Astrocyte (in vitro differentiated cells and primary cell): ENCODE results near the gene DNASE1L2. TPM values are rescaled to one million over a fixed set of nuclear protein-coding genes. Genes with fewer than 3 reads are reported as not detected.

Experiments
- DNase-seq: peaks from one replicate; pipeline ENCODE4 v3.0.0-alpha.2; 2010; ENCODE audit warnings: low read depth
- FAIRE-seq: peaks from 2 replicates; lab custom pipeline; 2011; peaks lifted over from hg19 to GRCh38; lab: Jason Lieb, UNC
- H2AFZ ChIP-seq: 2 replicates; pipeline ENCODE4 v1.6.0; 2012; ENCODE audit warnings: low read depth, low read length, inconsistent platforms
- H3K27ac ChIP-seq: 2 replicates; pipeline ENCODE4 v1.5.1; 2011; ENCODE audit warnings: low read depth, low read length, inconsistent platforms
- H3K27me3 ChIP-seq: 2 replicates; pipeline ENCODE4 v1.6.0; 2011; ENCODE audit warnings: low read length, inconsistent platforms; ENCODE audit not compliant: insufficient read depth
- H3K36me3 ChIP-seq: 2 replicates; pipeline ENCODE4 v1.5.1; 2011; ENCODE audit warnings: low read length, inconsistent platforms; ENCODE audit not compliant: insufficient read depth
- H3K4me1 ChIP-seq: 2 replicates; pipeline ENCODE4 v1.5.1; 2011; ENCODE audit warnings: low read length, inconsistent platforms; ENCODE audit not compliant: insufficient read depth
- H3K4me2 ChIP-seq: 2 replicates; pipeline ENCODE4 v1.6.0; 2012; ENCODE audit warnings: low read length, inconsistent platforms
- H3K4me3 ChIP-seq: 2 replicates; pipeline ENCODE4 v1.5.1; 2011; ENCODE audit warnings: low read depth, mild to moderate bottlenecking, low read length, inconsistent platforms; ENCODE audit not compliant: insufficient read depth
- H3K79me2 ChIP-seq: 2 replicates; pipeline ENCODE4 v1.6.0; 2012; ENCODE audit warnings: mild to moderate bottlenecking, low read length, inconsistent platforms; ENCODE audit not compliant: insufficient read depth
- H3K9ac ChIP-seq: 2 replicates; pipeline ENCODE4 v1.6.0; 2012; ENCODE audit warnings: mild to moderate bottlenecking, low read length, inconsistent platforms
- H3K9me3 ChIP-seq: 2 replicates; pipeline ENCODE4 v1.5.1; 2012; ENCODE audit warnings: low read depth, mild to moderate bottlenecking, low read length, inconsistent platforms; ENCODE audit not compliant: insufficient read depth
- H4K20me1 ChIP-seq: 2 replicates; pipeline ENCODE4 v1.6.0; 2012; ENCODE audit warnings: low read length, inconsistent platforms; ENCODE audit not compliant: insufficient read depth
- H3K27ac Mint-ChIP-seq: one replicate; pipeline ENCODE4 v1.8.0; 2021; ENCODE audit warnings: mild to moderate bottlenecking, mixed read lengths; ENCODE audit not compliant: unreplicated experiment
- H3K27me3 Mint-ChIP-seq: one replicate; pipeline ENCODE4 v1.8.0; 2021; ENCODE audit warnings: low read depth, mixed read lengths; ENCODE audit not compliant: unreplicated experiment
- H3K36me3 Mint-ChIP-seq: one replicate; pipeline ENCODE4 v1.8.0; 2021; ENCODE audit warnings: low read depth, mixed read lengths; ENCODE audit not compliant: unreplicated experiment
- H3K4me1 Mint-ChIP-seq: one replicate; pipeline ENCODE4 v1.8.0; 2021; ENCODE audit warnings: low read depth, mixed read lengths; ENCODE audit not compliant: unreplicated experiment
- H3K4me3 Mint-ChIP-seq: one replicate; pipeline ENCODE4 v1.8.0; 2021; ENCODE audit warnings: mild to moderate bottlenecking, moderate library complexity, mixed read lengths; ENCODE audit not compliant: unreplicated experiment
- H3K9me3 Mint-ChIP-seq: one replicate; pipeline ENCODE4 v1.8.0; 2021; ENCODE audit warnings: mild to moderate bottlenecking, mixed read lengths; ENCODE audit not compliant: unreplicated experiment
- EZH2 ChIP-seq: IDR thresholded peaks from 2 replicates; pipeline ENCODE4 v1.6.1; 2012; ENCODE audit warnings: mild to moderate bottlenecking, low read length, inconsistent platforms; ENCODE audit not compliant: insufficient read depth
- total RNA-seq: library from RNA; stranded (reverse); gene quantifications from 2 replicates; pipeline ENCODE4 v1.2.1, GENCODE V29; 2021
- TF ChIP-seq, protein P1 (sequence below): IDR thresholded peaks from 2 replicates; pipeline ENCODE4 v1.5.1; 2011; ENCODE audit warnings: low read depth, mild to moderate bottlenecking, inconsistent platforms, low read length, moderate library complexity; ENCODE audit not compliant: insufficient read depth

DNASE1L2 gene
- total RNA-seq, 1 donor from 2014 or later, result 1.3 TPM

DNA sequence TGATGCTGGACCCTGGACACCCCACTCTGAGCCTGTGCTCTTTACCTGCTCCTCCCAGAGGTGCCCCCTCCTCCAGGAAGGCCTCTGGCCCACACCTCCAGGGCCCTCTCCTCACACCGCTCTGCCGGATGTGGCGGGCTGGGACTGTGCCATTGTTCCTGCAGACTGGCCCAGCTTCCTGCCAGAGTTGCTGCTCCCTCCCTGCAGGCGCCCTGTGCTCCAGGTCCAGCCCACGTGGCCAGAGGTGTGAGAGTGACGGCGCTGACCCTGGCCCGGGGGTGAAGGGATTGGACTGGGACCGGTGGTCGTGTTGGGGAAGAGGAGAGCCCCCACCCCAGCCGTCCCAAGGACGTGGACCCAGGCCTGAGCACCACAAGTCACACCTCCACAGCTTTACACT lies 7.2 kb upstream of the DNASE1L2 start:
- Mint-ChIP-seq H3K36me3 (peaks cover 6% of the 10 kb centered on the region), H3K27ac (no peak overlapping the region), H3K27me3 (no peaks in the 10 kb centered on the region), H3K4me1 (peaks cover 7% of the 10 kb centered on the region), H3K9me3 (no peaks in the 10 kb centered on the region), H3K4me3 (no peak overlapping the region)
- Histone ChIP-seq H4K20me1 (peaks cover 72% of the 10 kb centered on the region), H3K36me3 (peaks cover 4% of the 10 kb centered on the region), H3K79me2 (peaks cover 46% of the 10 kb centered on the region), H3K4me3 (no peak overlapping the region), H3K4me1 (peaks cover 9% of the 10 kb centered on the region), H3K9me3 (no peaks in the 10 kb centered on the region), H3K4me2 (no peak overlapping the region), H3K27ac (no peak overlapping the region), H2AFZ (no peak overlapping the region), H3K27me3 (no peaks in the 10 kb centered on the region), H3K9ac (no peak overlapping the region)
- no peak for FAIRE-seq
- TF ChIP-seq EZH2, result no peak
- TF ChIP-seq, protein P1, sequence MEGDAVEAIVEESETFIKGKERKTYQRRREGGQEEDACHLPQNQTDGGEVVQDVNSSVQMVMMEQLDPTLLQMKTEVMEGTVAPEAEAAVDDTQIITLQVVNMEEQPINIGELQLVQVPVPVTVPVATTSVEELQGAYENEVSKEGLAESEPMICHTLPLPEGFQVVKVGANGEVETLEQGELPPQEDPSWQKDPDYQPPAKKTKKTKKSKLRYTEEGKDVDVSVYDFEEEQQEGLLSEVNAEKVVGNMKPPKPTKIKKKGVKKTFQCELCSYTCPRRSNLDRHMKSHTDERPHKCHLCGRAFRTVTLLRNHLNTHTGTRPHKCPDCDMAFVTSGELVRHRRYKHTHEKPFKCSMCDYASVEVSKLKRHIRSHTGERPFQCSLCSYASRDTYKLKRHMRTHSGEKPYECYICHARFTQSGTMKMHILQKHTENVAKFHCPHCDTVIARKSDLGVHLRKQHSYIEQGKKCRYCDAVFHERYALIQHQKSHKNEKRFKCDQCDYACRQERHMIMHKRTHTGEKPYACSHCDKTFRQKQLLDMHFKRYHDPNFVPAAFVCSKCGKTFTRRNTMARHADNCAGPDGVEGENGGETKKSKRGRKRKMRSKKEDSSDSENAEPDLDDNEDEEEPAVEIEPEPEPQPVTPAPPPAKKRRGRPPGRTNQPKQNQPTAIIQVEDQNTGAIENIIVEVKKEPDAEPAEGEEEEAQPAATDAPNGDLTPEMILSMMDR, result no peak
- DNase-seq, result no peak

DNA sequence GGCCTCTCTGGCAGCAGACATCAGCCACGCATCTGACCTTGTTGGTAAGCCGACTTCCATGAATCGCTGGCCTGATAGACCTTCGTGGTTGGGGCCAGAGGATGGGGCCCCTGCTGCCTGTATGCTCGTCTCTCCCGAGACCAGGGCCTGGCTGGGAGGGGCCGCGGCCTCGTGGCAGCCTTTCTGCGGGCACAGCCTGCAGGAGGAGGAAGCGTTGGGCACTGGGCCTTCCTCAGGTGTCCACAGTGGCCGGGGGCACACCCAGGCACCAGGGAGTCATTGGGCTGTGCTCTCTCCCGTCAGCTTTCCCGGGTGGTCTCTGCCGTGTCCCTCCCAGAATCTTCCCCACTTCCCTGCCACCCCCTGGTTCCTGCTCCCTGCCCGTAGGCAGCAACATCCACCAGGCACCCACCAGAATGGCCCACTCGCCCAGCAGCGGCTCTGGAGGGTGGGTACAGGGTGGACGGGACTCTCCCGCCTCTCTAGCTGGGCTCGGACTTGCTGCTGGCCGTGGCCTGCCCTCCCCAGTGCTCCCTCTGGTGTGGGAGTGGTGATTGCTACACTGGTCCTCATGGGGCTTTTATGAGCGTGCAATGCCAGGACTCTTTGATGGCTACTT lies 6.5 kb upstream of the DNASE1L2 start:
- DNase-seq, result no peak
- TF ChIP-seq, protein P1, result no peak
- TF ChIP-seq EZH2, result no peak
- H3K27me3 Mint-ChIP-seq, result no peaks in the 10 kb centered on the region
- Histone ChIP-seq H3K4me3 (no peak overlapping the region), H4K20me1 (peaks cover 66% of the 10 kb centered on the region), H3K4me1 (peaks cover 7% of the 10 kb centered on the region), H3K36me3 (peaks cover 4% of the 10 kb centered on the region), H3K9me3 (no peaks in the 10 kb centered on the region), H3K79me2 (peaks cover 40% of the 10 kb centered on the region), H2AFZ (no peak overlapping the region), H3K27ac (no peak overlapping the region), H3K4me2 (no peak overlapping the region), H3K27me3 (no peaks in the 10 kb centered on the region), H3K9ac (no peak overlapping the region)
- H3K4me3 Mint-ChIP-seq, result no peak overlapping the region
- H3K9me3 Mint-ChIP-seq, result no peaks in the 10 kb centered on the region
- peaks cover 7% of the 10 kb centered on the region for H3K4me1 Mint-ChIP-seq
- FAIRE-seq, result no peak
- H3K36me3 Mint-ChIP-seq, result peaks cover 6% of the 10 kb centered on the region
- no peak overlapping the region for H3K27ac Mint-ChIP-seq

GRCh38 chr16:2230376-2230775 lies 5.9 kb upstream of the DNASE1L2 start:
- Histone ChIP-seq H4K20me1 (peaks cover 61% of the 10 kb centered on the region), H3K27ac (no peak overlapping the region), H3K9ac (no peak overlapping the region), H3K9me3 (no peaks in the 10 kb centered on the region), H3K4me2 (no peak overlapping the region), H3K27me3 (no peaks in the 10 kb centered on the region), H3K79me2 (peaks cover 34% of the 10 kb centered on the region), H3K36me3 (peaks cover 4% of the 10 kb centered on the region), H2AFZ (no peak overlapping the region), H3K4me1 (peaks cover 7% of the 10 kb centered on the region), H3K4me3 (no peak overlapping the region)
- Mint-ChIP-seq H3K27ac (no peak overlapping the region), H3K4me1 (peaks cover 7% of the 10 kb centered on the region), H3K4me3 (no peak overlapping the region), H3K27me3 (no peaks in the 10 kb centered on the region), H3K9me3 (no peaks in the 10 kb centered on the region), H3K36me3 (peaks cover 6% of the 10 kb centered on the region)
- TF ChIP-seq EZH2, result no peak
- DNase-seq (no peak), FAIRE-seq (no peak)
